NT2/D1 (cell line): ENCODE data around the gene KLF4.

Source experiments
- DNase-seq: peaks from one replicate; pipeline ENCODE4 v3.0.0-alpha.2; 2011; ENCODE audit warnings: low read depth, low spot score
- H3K27me3 ChIP-seq: 2 replicates; pipeline ENCODE4 v1.6.0; 2011; ENCODE audit warnings: mild to moderate bottlenecking; ENCODE audit not compliant: insufficient read length, insufficient read depth
- H3K36me3 ChIP-seq: 2 replicates; pipeline ENCODE4 v1.6.1; 2011; ENCODE audit warnings: mild to moderate bottlenecking, low read length, mixed read lengths; ENCODE audit not compliant: insufficient read depth, insufficient read length
- H3K4me1 ChIP-seq: 2 replicates; pipeline ENCODE4 v1.5.1; 2011; ENCODE audit not compliant: insufficient read depth, insufficient read length
- H3K4me3 ChIP-seq: 2 replicates; pipeline ENCODE4 v1.5.1; 2011; ENCODE audit warnings: low read depth; ENCODE audit not compliant: insufficient read length
- H3K9ac ChIP-seq: 2 replicates; pipeline ENCODE4 v1.6.0; 2011; ENCODE audit warnings: low read depth; ENCODE audit not compliant: insufficient read length
- H3K9me3 ChIP-seq: 2 replicates; pipeline ENCODE4 v1.5.1; 2011; ENCODE audit warnings: mild to moderate bottlenecking, low read length; ENCODE audit not compliant: insufficient read depth
- SUZ12 ChIP-seq: IDR thresholded peaks from 2 replicates; pipeline ENCODE4 v1.6.1; 2011; ENCODE audit not compliant: insufficient read length, insufficient read depth; ENCODE audit errors: extremely low read depth
- YY1 ChIP-seq: IDR thresholded peaks from 2 replicates; pipeline ENCODE4 v1.6.1; 2011; ENCODE audit not compliant: insufficient read length, insufficient read depth
- ZNF274 ChIP-seq: IDR thresholded peaks from 2 replicates; pipeline ENCODE4 v1.6.1; 2011; ENCODE audit warnings: mild to moderate bottlenecking, low read depth, low read length

KLF4 gene

GRCh38 chr9:107443786-107444185 is 45.8 kb downstream of the KLF4 start:
- H3K9ac ChIP-seq, result no peak overlapping the region
- H3K4me1 ChIP-seq, result peaks cover 3% of the 10 kb centered on the region
- H3K4me3 ChIP-seq, result no peak overlapping the region
- no peaks in the 10 kb centered on the region for H3K9me3 ChIP-seq
- H3K27me3 ChIP-seq, result no peaks in the 10 kb centered on the region
- TF ChIP-seq SUZ12 (no peak), YY1 (no peak), ZNF274 (no peak)
- no peaks in the 10 kb centered on the region for H3K36me3 ChIP-seq
- DNase-seq, result no peak

- Histone ChIP-seq H3K9ac (no peak overlapping the region), H3K9me3 (no peaks in the 10 kb centered on the region), H3K36me3 (no peaks in the 10 kb centered on the region), H3K4me3 (no peak overlapping the region), H3K4me1 (peaks cover 9% of the 10 kb centered on the region), H3K27me3 (no peaks in the 10 kb centered on the region)
- peak; percentile 28 for DNase-seq
- no peak for TF ChIP-seq ZNF274
Observed at GRCh38 chr9:107439991-107440456, 49.5 kb downstream of the KLF4 start.

- no peaks in the 10 kb centered on the region for H3K27me3 ChIP-seq
- H3K36me3 ChIP-seq, result no peaks in the 10 kb centered on the region
- peak overlapping the region; percentile 74 for H3K9ac ChIP-seq
- H3K4me3 ChIP-seq, result peak overlapping the region; percentile 15
- H3K4me1 ChIP-seq, result peaks cover 9% of the 10 kb centered on the region
- TF ChIP-seq SUZ12 (no peak), ZNF274 (no peak), YY1 (no peak)
- no peaks in the 10 kb centered on the region for H3K9me3 ChIP-seq
- peak; percentile 96 for DNase-seq
Observed at GRCh38 chr9:107438211-107439031, 51.1 kb downstream of the KLF4 start.

- H3K36me3 ChIP-seq, result no peaks in the 10 kb centered on the region
- peak overlapping the region; percentile 74 for H3K9ac ChIP-seq
- peaks cover 9% of the 10 kb centered on the region for H3K4me1 ChIP-seq
- H3K9me3 ChIP-seq, result no peaks in the 10 kb centered on the region
- peak overlapping the region; percentile 15 for H3K4me3 ChIP-seq
- H3K27me3 ChIP-seq, result no peaks in the 10 kb centered on the region
- peak; percentile 44 for DNase-seq
- TF ChIP-seq YY1 (no peak), SUZ12 (no peak), ZNF274 (no peak)
Observed at GRCh38 chr9:107437716-107438115, 51.9 kb downstream of the KLF4 start.

- Histone ChIP-seq H3K9me3 (no peaks in the 10 kb centered on the region), H3K27me3 (no peaks in the 10 kb centered on the region), H3K4me1 (peaks cover 7% of the 10 kb centered on the region), H3K4me3 (no peak overlapping the region), H3K9ac (no peak overlapping the region), H3K36me3 (no peaks in the 10 kb centered on the region)
- DNase-seq, result no peak
- TF ChIP-seq SUZ12 (no peak), ZNF274 (no peak), YY1 (no peak)
Observed at GRCh38 chr9:107435415-107435814, 54.2 kb downstream of the KLF4 start.
